WTC11 (cell line): ENCODE measurements around the gene PPP1R3D. TPM values are rescaled to one million over a fixed set of nuclear protein-coding genes. Genes with fewer than 3 reads are reported as not detected.
A peak's percentile ranks its signal among the peaks of the same experiment; 100 is the strongest.

Source experiments
- AFF4 ChIP-seq: sonication (generic); formaldehyde crosslinking; IDR thresholded peaks from 2 replicates; pipeline ENCODE4 v1.8.1; 2023; ENCODE audit warnings: mild to moderate bottlenecking, missing genetic modification reagents, borderline replicate concordance
- ARID4B ChIP-seq: sonication (generic); formaldehyde crosslinking; IDR thresholded peaks from 2 replicates; pipeline ENCODE4 v1.8.0; 2023; ENCODE audit warnings: missing genetic modification reagents, mild to moderate bottlenecking, borderline replicate concordance
- CDX4 ChIP-seq: fragments of 250-450 bp; sonication (Bioruptor Pico); IDR thresholded peaks from 2 replicates; pipeline ENCODE4 v1.9.0; 2021; ENCODE audit warnings: moderate library complexity, mild to moderate bottlenecking, inconsistent platforms, borderline replicate concordance
- ELF4 ChIP-seq: sonication (generic); formaldehyde crosslinking; IDR thresholded peaks from 2 replicates; pipeline ENCODE4 v1.8.1; 2022; ENCODE audit warnings: low read depth, mild to moderate bottlenecking, moderate library complexity, missing genetic modification reagents
- ERG ChIP-seq: fragments of 250-450 bp; sonication (Bioruptor Pico); IDR thresholded peaks from 2 replicates; pipeline ENCODE4 v1.8.0; 2021; ENCODE audit warnings: mild to moderate bottlenecking
- ESRRA ChIP-seq: sonication (generic); formaldehyde crosslinking; IDR thresholded peaks from 2 replicates; pipeline ENCODE4 v1.8.1; 2022; ENCODE audit warnings: mild to moderate bottlenecking, missing genetic modification reagents, borderline replicate concordance
- FOXK1 ChIP-seq: sonication (generic); formaldehyde crosslinking; IDR thresholded peaks from 2 replicates; pipeline ENCODE4 v1.8.0; 2022; ENCODE audit warnings: mild to moderate bottlenecking, moderate library complexity, missing genetic modification reagents
- FOXP4 ChIP-seq: sonication (generic); formaldehyde crosslinking; IDR thresholded peaks from 2 replicates; pipeline ENCODE4 v1.8.0; 2022; ENCODE audit warnings: mild to moderate bottlenecking, missing genetic modification reagents
- GTF2I ChIP-seq: fragments of 250-450 bp; sonication (Bioruptor Pico); conservative IDR thresholded peaks from 2 replicates; pipeline ENCODE4 v1.4.0; 2021; ENCODE audit warnings: mild to moderate bottlenecking
- HMGA2 ChIP-seq: fragments of 250-450 bp; sonication (Bioruptor Pico); IDR thresholded peaks from 2 replicates; pipeline ENCODE4 v1.4.0; 2021; ENCODE audit warnings: mild to moderate bottlenecking, moderate library complexity
- IRF1 ChIP-seq: sonication (generic); formaldehyde crosslinking; IDR thresholded peaks from 2 replicates; pipeline ENCODE4 v1.8.0; 2023; ENCODE audit warnings: missing genetic modification reagents
- KAT7 ChIP-seq: sonication (generic); formaldehyde crosslinking; IDR thresholded peaks from 2 replicates; pipeline ENCODE4 v1.8.1; 2023; ENCODE audit warnings: missing genetic modification reagents, mild to moderate bottlenecking, borderline replicate concordance
- NFYB ChIP-seq: sonication (generic); formaldehyde crosslinking; conservative IDR thresholded peaks from 2 replicates; pipeline ENCODE4 v1.8.0; 2022; ENCODE audit warnings: low read depth, missing genetic modification reagents
- OVOL2 ChIP-seq: fragments of 250-450 bp; sonication (Bioruptor Pico); IDR thresholded peaks from 2 replicates; pipeline ENCODE4 v1.9.0; 2021; ENCODE audit warnings: mild to moderate bottlenecking, borderline replicate concordance
- RORB ChIP-seq: fragments of 250-450 bp; sonication (Bioruptor Pico); IDR thresholded peaks from 2 replicates; pipeline ENCODE4 v1.9.0; 2021; ENCODE audit warnings: mild to moderate bottlenecking
- SMAD3 ChIP-seq: sonication (generic); formaldehyde crosslinking; IDR thresholded peaks from 2 replicates; pipeline ENCODE4 v1.8.0; 2022; ENCODE audit warnings: missing genetic modification reagents, mild to moderate bottlenecking, borderline replicate concordance
- STAT6 ChIP-seq: sonication (generic); formaldehyde crosslinking; conservative IDR thresholded peaks from 2 replicates; pipeline ENCODE4 v1.8.1; 2023; ENCODE audit warnings: mild to moderate bottlenecking, low read depth, missing genetic modification reagents, moderate library complexity
- USF1 ChIP-seq: sonication (generic); formaldehyde crosslinking; IDR thresholded peaks from 2 replicates; pipeline ENCODE4 v1.8.0; 2022; ENCODE audit warnings: mild to moderate bottlenecking, missing genetic modification reagents
- ZBTB21 ChIP-seq: sonication (generic); formaldehyde crosslinking; IDR thresholded peaks from 2 replicates; pipeline ENCODE4 v1.8.1; 2023; ENCODE audit warnings: mild to moderate bottlenecking, missing genetic modification reagents, borderline replicate concordance
- ZNF317 ChIP-seq: sonication (generic); formaldehyde crosslinking; IDR thresholded peaks from 2 replicates; pipeline ENCODE4 v1.8.1; 2023; ENCODE audit warnings: low read depth, mild to moderate bottlenecking, moderate library complexity, missing genetic modification reagents, borderline replicate concordance
- ZNF416 ChIP-seq: fragments of 250-450 bp; sonication (Bioruptor Pico); IDR thresholded peaks from 2 replicates; pipeline ENCODE4 v1.9.0; 2021; ENCODE audit warnings: mild to moderate bottlenecking, inconsistent platforms
- total RNA-seq: library from RNA; stranded (reverse); gene quantifications from 3 replicates; pipeline ENCODE4 v1.2.3, GENCODE V29; 2021

The PPP1R3D gene
- total RNA-seq, 1 experiment from 2014 or later, result 2.4 TPM

GRCh38 chr20:59940129-59940955 is at the start of gene PPP1R3D, which contains the start of gene FAM217B (continued):
- TF ChIP-seq HMGA2 (CRISPR knock-in tag), result no peak
- TF ChIP-seq ZNF317 (CRISPR knock-in tag), result no peak
- no peak for TF ChIP-seq NFYB (CRISPR knock-in tag)
- no peak for TF ChIP-seq ESRRA (CRISPR knock-in tag)
- no peak for TF ChIP-seq ELF4 (CRISPR knock-in tag)
- no peak for TF ChIP-seq ZNF416
- no peak for TF ChIP-seq RORB (CRISPR knock-in tag)
- no peak for TF ChIP-seq STAT6
- no peak for TF ChIP-seq KAT7 (CRISPR knock-in tag)
- peak; percentile 57; the same call in 1 of the 2 replicates for TF ChIP-seq SMAD3 (CRISPR knock-in tag)
- peak; percentile 32; the same call in 1 of the 2 replicates for TF ChIP-seq ARID4B (CRISPR knock-in tag)
- TF ChIP-seq OVOL2 (CRISPR knock-in tag), result no peak
- peak; percentile 31 for TF ChIP-seq FOXK1 (CRISPR knock-in tag)
- no peak for TF ChIP-seq ZBTB21 (CRISPR knock-in tag)
- 0 out of 2 replicates have a peak, but pooled peaks have one; percentile 36 for TF ChIP-seq IRF1 (CRISPR knock-in tag)
- no peak for TF ChIP-seq AFF4
- peak; percentile 79 for TF ChIP-seq USF1 (CRISPR knock-in tag)
- no peak for TF ChIP-seq FOXP4
- TF ChIP-seq ERG (CRISPR knock-in tag), result no peak
- TF ChIP-seq GTF2I, result no peak
- no peak for TF ChIP-seq CDX4
